HepG2 (cell line): ENCODE results near the gene TNFAIP8L2.

Experiments used
- MYC ChIP-seq: sonication (generic); formaldehyde crosslinking; IDR thresholded peaks from 2 replicates; pipeline ENCODE4 v1.9.0; 2021; ENCODE audit warnings: missing genetic modification reagents, borderline replicate concordance
- NAIF1 ChIP-seq: sonication (generic); formaldehyde crosslinking; IDR thresholded peaks from 2 replicates; pipeline ENCODE4 v1.5.0; 2020; ENCODE audit warnings: mild to moderate bottlenecking, missing genetic modification reagents, borderline replicate concordance
- POLR2AphosphoS2 ChIP-seq: IDR thresholded peaks from 2 replicates; pipeline ENCODE4 v1.6.1; 2011; ENCODE audit warnings: low read depth, low read length, improper control_type of control experiment
- RNF2 ChIP-seq: fragments of 450-650 bp; conservative IDR thresholded peaks from 2 replicates; pipeline ENCODE4 v1.6.1; 2016; ENCODE audit warnings: low read depth
- SAFB2 ChIP-seq: sonication (generic); formaldehyde crosslinking; IDR thresholded peaks from 2 replicates; pipeline ENCODE4 v1.5.1; 2020; ENCODE audit warnings: missing genetic modification reagents, low read depth, mild to moderate bottlenecking, borderline replicate concordance
- SMAD3 ChIP-seq: sonication (generic); formaldehyde crosslinking; IDR thresholded peaks from 2 replicates; pipeline ENCODE4 v1.4.0; 2020; ENCODE audit warnings: missing genetic modification reagents
- TF ChIP-seq, protein P1 (sequence below): sonication (generic); formaldehyde crosslinking; IDR thresholded peaks from 2 replicates; pipeline ENCODE4 v1.5.0; 2020; ENCODE audit warnings: missing genetic modification reagents, mild to moderate bottlenecking, borderline replicate concordance
- TF ChIP-seq, protein P2 (sequence below): sonication (generic); formaldehyde crosslinking; IDR thresholded peaks from 2 replicates; pipeline ENCODE4 v1.5.0; 2020; ENCODE audit warnings: mild to moderate bottlenecking, missing genetic modification reagents, moderate library complexity

DNA sequence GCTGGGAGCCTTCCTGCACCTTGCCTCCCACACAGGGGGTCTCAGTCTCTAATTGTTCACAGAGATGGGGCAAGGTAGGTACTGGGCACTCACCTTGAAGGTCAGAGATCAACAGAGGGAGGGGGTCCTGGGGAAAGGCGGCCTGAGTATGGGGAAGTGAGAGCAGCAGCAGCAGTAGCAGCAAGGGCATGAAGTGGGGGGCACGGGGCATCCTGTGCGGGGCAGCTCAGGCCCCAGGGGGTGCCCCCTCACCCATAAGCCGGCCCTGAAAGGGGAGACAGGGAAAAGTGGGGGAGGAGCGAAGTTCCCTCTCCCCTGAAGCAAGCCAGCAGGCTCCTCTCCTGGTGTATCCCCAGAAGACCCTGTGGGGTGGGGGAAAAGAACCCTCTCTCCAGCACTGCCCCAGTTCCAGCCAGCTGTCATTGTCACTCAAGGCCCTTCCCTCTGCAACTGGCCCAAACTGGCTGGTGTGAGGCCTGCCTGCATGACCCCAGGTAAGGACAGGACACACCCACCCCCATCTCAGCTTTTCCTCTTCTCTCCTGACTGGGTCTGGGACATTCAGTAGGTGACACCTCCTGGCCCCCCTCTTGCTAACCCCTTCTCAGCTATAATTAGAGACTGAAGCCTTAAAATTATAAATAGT lies 13.9 kb upstream of the TNFAIP8L2 start:
- TF ChIP-seq, protein P1, sequence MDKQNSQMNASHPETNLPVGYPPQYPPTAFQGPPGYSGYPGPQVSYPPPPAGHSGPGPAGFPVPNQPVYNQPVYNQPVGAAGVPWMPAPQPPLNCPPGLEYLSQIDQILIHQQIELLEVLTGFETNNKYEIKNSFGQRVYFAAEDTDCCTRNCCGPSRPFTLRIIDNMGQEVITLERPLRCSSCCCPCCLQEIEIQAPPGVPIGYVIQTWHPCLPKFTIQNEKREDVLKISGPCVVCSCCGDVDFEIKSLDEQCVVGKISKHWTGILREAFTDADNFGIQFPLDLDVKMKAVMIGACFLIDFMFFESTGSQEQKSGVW (CRISPR knock-in tag): no peak
- TF ChIP-seq, protein P2, sequence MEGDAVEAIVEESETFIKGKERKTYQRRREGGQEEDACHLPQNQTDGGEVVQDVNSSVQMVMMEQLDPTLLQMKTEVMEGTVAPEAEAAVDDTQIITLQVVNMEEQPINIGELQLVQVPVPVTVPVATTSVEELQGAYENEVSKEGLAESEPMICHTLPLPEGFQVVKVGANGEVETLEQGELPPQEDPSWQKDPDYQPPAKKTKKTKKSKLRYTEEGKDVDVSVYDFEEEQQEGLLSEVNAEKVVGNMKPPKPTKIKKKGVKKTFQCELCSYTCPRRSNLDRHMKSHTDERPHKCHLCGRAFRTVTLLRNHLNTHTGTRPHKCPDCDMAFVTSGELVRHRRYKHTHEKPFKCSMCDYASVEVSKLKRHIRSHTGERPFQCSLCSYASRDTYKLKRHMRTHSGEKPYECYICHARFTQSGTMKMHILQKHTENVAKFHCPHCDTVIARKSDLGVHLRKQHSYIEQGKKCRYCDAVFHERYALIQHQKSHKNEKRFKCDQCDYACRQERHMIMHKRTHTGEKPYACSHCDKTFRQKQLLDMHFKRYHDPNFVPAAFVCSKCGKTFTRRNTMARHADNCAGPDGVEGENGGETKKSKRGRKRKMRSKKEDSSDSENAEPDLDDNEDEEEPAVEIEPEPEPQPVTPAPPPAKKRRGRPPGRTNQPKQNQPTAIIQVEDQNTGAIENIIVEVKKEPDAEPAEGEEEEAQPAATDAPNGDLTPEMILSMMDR (CRISPR knock-in tag): no peak
- TF ChIP-seq MYC (CRISPR knock-in tag) (no peak), NAIF1 (CRISPR knock-in tag) (no peak), SAFB2 (CRISPR knock-in tag) (no peak), SMAD3 (no peak), POLR2AphosphoS2 (no peak), RNF2 (no peak)
